Mucosa of rectum (tissue), 2 donors: ENCODE data around the gene PDCD1LG2.
"Not testable (repeated sequence)": the region's sequence is repeated elsewhere in the genome, so short reads cannot be mapped to it uniquely, and the experiment has no call there.

Experiments
- H3K27ac ChIP-seq, 2 donors: one replicate each; pipeline ENCODE4 v1.7.0; 2013; ENCODE audit warnings: inconsistent platforms in 2 of 2, low read depth in 2 of 2, low read length in 2 of 2
- H3K27me3 ChIP-seq, 2 donors: one replicate each; pipeline ENCODE4 v1.7.0; 2013; ENCODE audit warnings: low read length in 2 of 2; ENCODE audit not compliant: control insufficient read depth in 2 of 2, insufficient read depth in 2 of 2
- H3K36me3 ChIP-seq, 2 donors: one replicate each; pipeline ENCODE4 v1.7.0; 2013; ENCODE audit warnings: low read length in 2 of 2; ENCODE audit not compliant: control insufficient read depth in 2 of 2, insufficient read depth in 2 of 2
- H3K4me1 ChIP-seq, 2 donors: one replicate each; pipeline ENCODE4 v1.7.0; 2013; ENCODE audit warnings: low read length in 2 of 2, mild to moderate bottlenecking in 1 of 2; ENCODE audit not compliant: control insufficient read depth in 2 of 2, insufficient read depth in 2 of 2
- H3K4me3 ChIP-seq, 2 donors: one replicate each; pipeline ENCODE4 v1.7.0; 2013; ENCODE audit warnings: low read length in 2 of 2
- H3K9ac ChIP-seq, 2 donors: one replicate each; pipeline ENCODE4 v1.7.0; 2013; ENCODE audit warnings: low read length in 2 of 2, low read depth in 1 of 2, mild to moderate bottlenecking in 1 of 2
- H3K9me3 ChIP-seq, 2 donors: one replicate each; pipeline ENCODE4 v1.7.0; 2013; ENCODE audit warnings: low read length in 2 of 2; ENCODE audit not compliant: control insufficient read depth in 2 of 2
- donor health status: healthy.
- donor health status: Normal muscosa, but diverticular disease.

Gene PDCD1LG2

DNA sequence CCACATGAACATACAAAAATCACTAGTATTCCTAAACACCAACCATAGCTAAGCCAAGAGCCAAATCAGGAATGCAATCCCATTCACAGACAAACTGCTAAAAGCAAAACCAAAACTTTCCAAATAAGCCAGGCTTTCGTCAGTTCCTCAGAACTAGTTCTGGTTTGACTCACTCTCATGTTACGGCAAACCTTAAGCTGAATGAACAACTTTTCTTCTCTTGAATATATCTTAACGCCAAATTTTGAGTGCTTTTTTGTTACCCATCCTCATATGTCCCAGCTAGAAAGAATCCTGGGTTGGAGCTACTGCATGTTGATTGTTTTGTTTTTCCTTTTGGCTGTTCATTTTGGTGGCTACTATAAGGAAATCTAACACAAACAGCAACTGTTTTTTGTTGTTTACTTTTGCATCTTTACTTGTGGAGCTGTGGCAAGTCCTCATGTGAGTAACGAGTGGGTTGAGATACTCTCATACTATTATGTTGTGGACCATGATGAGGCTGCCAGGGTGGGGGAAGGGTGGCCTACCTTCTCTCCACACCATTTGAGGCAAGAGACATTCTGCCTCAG, at the start of gene PDCD1LG2:
PDCD1LG2 (plus strand) TSS at position 172 of the 572 bp plus-strand sequence. CDS start 12,016 bp downstream, outside the sequence.
- H3K9me3 ChIP-seq: no peaks in the 10 kb centered on the region
- H3K9ac ChIP-seq: no peak within 1 kb of the TSS
- peak within 1 kb of the TSS; percentile 48 to 61 for H3K4me3 ChIP-seq
- H3K36me3 ChIP-seq: no peaks in the 10 kb centered on the region
- H3K27ac ChIP-seq: peak within 1 kb of the TSS; percentile 30 to 59
- H3K27me3 ChIP-seq: no peaks in the 10 kb centered on the region
- no peaks in the 10 kb centered on the region for H3K4me1 ChIP-seq

DNA sequence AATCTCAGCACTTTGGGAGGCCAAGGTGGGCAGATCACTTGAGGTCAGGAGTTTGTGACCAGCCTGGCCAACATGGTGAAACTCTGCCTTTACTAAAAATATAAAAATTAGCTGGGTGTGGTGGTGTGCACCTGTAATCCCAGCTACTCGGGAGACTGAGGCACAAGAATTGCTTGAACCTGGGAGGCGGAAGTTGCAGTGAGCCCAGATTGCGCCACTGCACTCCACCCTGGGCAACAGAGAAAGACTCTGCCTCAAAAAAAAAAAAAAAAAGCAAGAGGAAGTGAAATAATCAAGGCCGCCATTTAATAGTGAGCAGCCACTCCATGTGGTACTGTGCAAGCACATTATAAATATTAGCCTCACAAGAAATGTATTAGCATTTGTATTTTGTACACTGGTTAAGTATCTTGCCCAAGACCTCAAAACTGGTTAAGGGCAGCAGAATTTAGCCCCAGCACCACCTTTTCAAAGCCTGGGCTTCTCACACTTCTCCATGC, 45.5 kb upstream of the PDCD1LG2 start:
- not testable (repeated sequence) for H3K9me3 ChIP-seq, H3K4me1 ChIP-seq, H3K9ac ChIP-seq, H3K4me3 ChIP-seq, H3K27me3 ChIP-seq, H3K36me3 ChIP-seq, H3K27ac ChIP-seq

DNA sequence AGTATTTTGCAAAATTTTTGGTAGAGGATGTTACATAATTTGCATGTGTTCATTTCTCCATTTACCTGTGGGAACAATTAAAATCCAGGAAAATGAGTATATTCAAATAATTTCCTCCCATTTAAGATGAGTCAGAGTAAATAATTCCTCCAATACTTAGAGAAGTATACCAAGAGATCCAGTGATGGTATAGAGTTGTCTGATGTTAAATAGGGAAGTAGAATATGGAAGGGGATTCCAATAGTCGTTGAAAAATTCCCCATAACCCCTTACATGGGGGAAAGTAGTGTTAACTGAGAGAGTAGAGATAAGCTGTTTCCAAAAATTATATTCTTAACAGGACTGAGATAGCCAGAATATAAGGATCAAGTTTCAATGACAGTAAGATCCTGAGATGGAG, 44.3 kb upstream of the PDCD1LG2 start:
- H3K36me3 ChIP-seq: peaks cover 0 to 8% of the 10 kb centered on the region in 2 donors
- no peaks in the 10 kb centered on the region for H3K9me3 ChIP-seq

DNA sequence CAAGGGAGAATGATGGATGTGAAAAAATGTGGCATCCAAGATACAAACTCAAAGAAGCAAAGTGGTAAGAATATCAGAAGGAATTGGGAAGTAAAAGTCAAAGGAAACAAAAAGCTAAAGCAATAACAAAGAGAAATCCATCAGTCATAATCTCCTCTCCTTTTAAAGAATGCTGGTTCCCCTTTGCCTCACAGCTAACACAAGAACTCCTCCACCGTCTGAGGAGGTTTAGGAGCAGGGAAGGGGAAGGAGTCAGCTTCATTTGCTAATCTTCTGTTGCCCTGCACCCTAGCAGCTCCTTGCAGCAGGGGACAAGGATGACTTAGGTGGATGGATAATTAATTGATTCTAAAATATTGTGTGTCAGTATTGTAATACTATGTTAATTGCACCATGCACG, 43.6 kb upstream of the PDCD1LG2 start:
- no peaks in the 10 kb centered on the region for H3K27me3 ChIP-seq
- H3K4me3 ChIP-seq: no peak overlapping the region
- no peak overlapping the region for H3K9ac ChIP-seq
- no peak overlapping the region for H3K27ac ChIP-seq
- H3K4me1 ChIP-seq: no peaks in the 10 kb centered on the region
- peaks cover 0 to 8% of the 10 kb centered on the region in 2 donors for H3K36me3 ChIP-seq
- H3K9me3 ChIP-seq: no peaks in the 10 kb centered on the region

More for the DNA sequence above, 44.3 kb upstream of the PDCD1LG2 start:
- Histone ChIP-seq H3K27ac (no peak overlapping the region), H3K4me1 (no peaks in the 10 kb centered on the region), H3K9ac (no peak overlapping the region), H3K27me3 (no peaks in the 10 kb centered on the region), H3K4me3 (no peak overlapping the region)

DNA sequence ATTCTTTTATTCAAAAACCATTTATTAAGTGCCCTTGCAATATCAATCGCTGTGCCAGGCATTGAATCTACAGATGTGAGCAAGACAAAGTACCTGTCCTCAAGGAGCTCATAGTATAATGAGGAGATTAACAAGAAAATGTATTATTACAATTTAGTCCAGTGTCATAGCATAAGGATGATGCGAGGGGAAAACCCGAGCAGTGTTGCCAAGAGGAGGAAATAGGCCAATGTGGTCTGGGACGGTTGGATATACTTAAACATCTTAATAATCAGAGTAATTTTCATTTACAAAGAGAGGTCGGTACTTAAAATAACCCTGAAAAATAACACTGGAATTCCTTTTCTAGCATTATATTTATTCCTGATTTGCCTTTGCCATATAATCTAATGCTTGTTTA, 41.5 kb upstream of the PDCD1LG2 start:
- peaks cover 0 to 5% of the 10 kb centered on the region in 2 donors for H3K36me3 ChIP-seq

DNA sequence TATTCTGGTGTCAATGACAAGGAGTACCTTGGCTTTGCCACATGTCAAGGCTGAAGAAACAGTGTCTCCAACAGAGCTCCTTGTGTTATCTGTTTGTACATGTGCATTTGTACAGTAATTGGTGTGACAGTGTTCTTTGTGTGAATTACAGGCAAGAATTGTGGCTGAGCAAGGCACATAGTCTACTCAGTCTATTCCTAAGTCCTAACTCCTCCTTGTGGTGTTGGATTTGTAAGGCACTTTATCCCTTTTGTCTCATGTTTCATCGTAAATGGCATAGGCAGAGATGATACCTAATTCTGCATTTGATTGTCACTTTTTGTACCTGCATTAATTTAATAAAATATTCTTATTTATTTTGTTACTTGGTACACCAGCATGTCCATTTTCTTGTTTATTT, 40.2 kb upstream of the PDCD1LG2 start:
- Histone ChIP-seq H3K36me3 (peaks cover 0 to 5% of the 10 kb centered on the region in 2 donors), H3K4me1 (no peaks in the 10 kb centered on the region), H3K9ac (no peak overlapping the region), H3K27ac (no peak overlapping the region), H3K27me3 (no peaks in the 10 kb centered on the region), H3K9me3 (no peaks in the 10 kb centered on the region), H3K4me3 (no peak overlapping the region)

More for the DNA sequence above, 41.5 kb upstream of the PDCD1LG2 start:
- Histone ChIP-seq H3K9me3 (no peaks in the 10 kb centered on the region), H3K4me3 (no peak overlapping the region), H3K27ac (no peak overlapping the region), H3K4me1 (no peaks in the 10 kb centered on the region), H3K9ac (no peak overlapping the region), H3K27me3 (no peaks in the 10 kb centered on the region)

DNA sequence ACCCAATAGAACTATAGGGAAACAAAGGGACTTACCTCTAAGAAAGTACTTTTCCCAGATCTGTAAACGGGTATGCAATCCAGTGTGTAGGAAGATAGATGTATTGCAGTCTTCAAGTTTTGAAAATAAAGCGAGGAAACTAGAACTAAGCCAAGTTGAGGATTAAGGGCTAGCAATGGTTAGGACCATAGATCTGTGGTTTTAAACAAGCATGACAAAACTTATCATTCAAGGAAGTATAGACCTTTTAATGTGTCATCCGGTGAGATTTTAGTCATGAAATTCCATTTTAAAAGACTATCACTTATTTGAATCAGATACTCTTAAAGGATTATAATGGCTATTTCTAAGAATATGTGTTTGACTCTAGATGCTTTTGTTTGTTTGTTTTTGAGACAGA, 39.5 kb upstream of the PDCD1LG2 start:
- no peak overlapping the region for H3K4me3 ChIP-seq
- peaks cover 0 to 5% of the 10 kb centered on the region in 2 donors for H3K36me3 ChIP-seq
- no peak overlapping the region for H3K27ac ChIP-seq
- no peaks in the 10 kb centered on the region for H3K4me1 ChIP-seq
- no peak overlapping the region for H3K9ac ChIP-seq
- H3K9me3 ChIP-seq: no peaks in the 10 kb centered on the region
- H3K27me3 ChIP-seq: no peaks in the 10 kb centered on the region

DNA sequence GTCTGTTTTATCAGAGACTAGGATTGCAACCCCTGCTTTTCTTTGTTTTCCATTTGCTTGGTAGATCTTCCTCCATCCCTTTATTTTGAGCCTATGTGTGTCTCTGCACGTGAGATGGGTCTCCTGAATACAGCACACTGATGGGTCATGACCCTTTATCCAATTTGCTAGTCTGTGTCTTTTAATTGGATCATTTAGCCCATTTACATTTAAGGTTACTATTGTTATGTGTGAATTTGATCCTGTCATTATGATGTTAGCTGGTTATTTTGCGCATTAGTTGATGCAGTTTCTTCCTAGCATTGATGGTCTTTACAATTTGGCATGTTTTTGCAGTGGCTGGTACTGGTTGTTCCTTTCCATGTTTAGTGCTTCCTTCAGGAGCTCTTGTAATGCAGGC, 34.7 kb upstream of the PDCD1LG2 start:
- not testable (repeated sequence) for H3K36me3 ChIP-seq, H3K9ac ChIP-seq, H3K27ac ChIP-seq, H3K4me3 ChIP-seq, H3K4me1 ChIP-seq, H3K9me3 ChIP-seq, H3K27me3 ChIP-seq

DNA sequence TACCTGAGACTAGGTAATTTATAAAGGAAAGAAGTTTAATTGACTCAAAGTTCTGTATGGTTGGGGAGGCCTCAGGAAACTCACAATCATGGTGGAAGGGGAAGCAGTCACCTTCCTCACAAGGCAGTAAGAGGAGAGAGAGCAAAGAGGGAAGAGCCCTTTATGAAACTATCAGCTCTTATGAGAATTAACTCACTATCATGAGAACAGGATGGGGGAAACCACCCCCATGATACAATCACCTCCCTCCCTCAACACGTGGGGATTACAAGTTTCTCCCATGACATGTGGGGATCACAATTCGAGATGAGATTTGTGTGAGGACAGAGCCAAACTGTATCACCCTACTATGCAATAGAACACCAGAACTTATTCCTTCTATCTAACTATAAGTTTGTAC, 32.1 kb upstream of the PDCD1LG2 start:
- Histone ChIP-seq H3K27ac (no peak overlapping the region), H3K9me3 (no peaks in the 10 kb centered on the region), H3K9ac (no peak overlapping the region), H3K36me3 (no peaks in the 10 kb centered on the region), H3K27me3 (no peaks in the 10 kb centered on the region), H3K4me1 (no peaks in the 10 kb centered on the region), H3K4me3 (no peak overlapping the region)

DNA sequence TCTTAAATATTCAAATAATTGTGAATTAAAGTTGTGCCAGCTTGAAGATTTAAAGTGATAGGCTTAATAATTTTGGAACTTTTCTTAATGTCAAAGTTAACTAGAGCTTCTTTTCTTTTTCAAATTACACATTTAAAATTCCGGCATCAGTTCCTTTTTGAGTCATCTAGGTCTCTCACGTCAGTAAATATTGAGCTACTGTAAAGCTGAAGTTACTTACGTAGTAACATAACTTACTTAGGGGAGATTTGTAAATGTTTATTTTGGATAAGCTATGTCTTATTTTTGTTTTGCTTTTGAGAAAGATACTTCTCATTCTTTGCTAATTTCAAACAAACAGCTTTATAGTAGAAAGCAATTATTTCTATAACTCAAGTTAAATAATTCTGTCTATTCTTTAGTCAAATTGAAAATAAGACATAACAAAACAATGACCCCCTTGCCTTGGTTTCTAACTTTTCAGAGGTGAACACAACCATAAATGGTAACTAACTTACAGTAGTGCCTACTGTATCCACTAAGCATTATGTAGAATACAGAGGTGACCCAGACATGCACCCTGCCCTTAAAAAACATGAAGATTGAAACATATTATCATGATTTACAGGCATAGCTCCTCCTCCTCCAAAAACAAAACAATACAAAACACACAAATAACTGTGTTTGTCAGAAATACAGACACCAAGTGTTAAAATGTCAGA, 30.2 kb upstream of the PDCD1LG2 start:
- Histone ChIP-seq H3K4me1 (no peaks in the 10 kb centered on the region), H3K4me3 (no peak overlapping the region), H3K36me3 (no peaks in the 10 kb centered on the region), H3K9me3 (no peaks in the 10 kb centered on the region), H3K27me3 (no peaks in the 10 kb centered on the region), H3K9ac (no peak overlapping the region), H3K27ac (no peak overlapping the region)
